Ascending aorta (tissue), 2 donors: ENCODE measurements around the gene CACNA1E. TPM values are rescaled to one million over a fixed set of nuclear protein-coding genes. Genes with fewer than 3 reads are reported as not detected.

Experiments used
- DNase-seq, 2 donors: peaks; one replicate each; pipeline ENCODE4 v3.0.0-alpha.2; 2019; ENCODE audit warnings: low spot score in 2 of 2
- H3K27ac ChIP-seq, 2 donors: fragments of 200-600 bp; sonication (generic); one replicate each; pipeline ENCODE4 v1.5.1; 2016 to 2017; ENCODE audit warnings: mild to moderate bottlenecking in 1 of 2
- H3K27me3 ChIP-seq: fragments of 200-600 bp; sonication (generic); one replicate; pipeline ENCODE4 v1.5.1; 2017
- H3K36me3 ChIP-seq, 2 donors: fragments of 200-600 bp; sonication (generic); one replicate each; pipeline ENCODE4 v1.5.1; 2016
- H3K4me1 ChIP-seq, 2 donors: fragments of 200-600 bp; sonication (generic); one replicate each; pipeline ENCODE4 v1.5.1; 2016 to 2017; ENCODE audit warnings: mild to moderate bottlenecking in 1 of 2
- H3K4me3 ChIP-seq, 2 donors: fragments of 200-600 bp; sonication (generic); one replicate each; pipeline ENCODE4 v1.5.1; 2016 to 2017; ENCODE audit warnings: mild to moderate bottlenecking in 1 of 2
- H3K9me3 ChIP-seq, 2 donors: fragments of 200-600 bp; sonication (generic); one replicate each; pipeline ENCODE4 v1.5.1; 2016
- CTCF ChIP-seq, 3 experiments: fragments of 200-600 bp in 2 of 3; fragments of 450-650 bp in 1 of 3; sonication (generic) in 2 of 3; IDR thresholded peaks; one replicate each; pipeline ENCODE4 v1.5.1; 2016 to 2019; ENCODE audit warnings: antibody characterized with exemption in 3 of 3, mild to moderate bottlenecking in 1 of 3, moderate library complexity in 1 of 3
- intact Hi-C: fragments of 100-400 bp; cut with DNase I; formaldehyde crosslinking; loops from one replicate; pipeline ENCODE4 v1.15.1; 2023
- total RNA-seq: library from RNA; depleted of rRNA; stranded (reverse); fragments of >200 nt; gene quantifications from one replicate; pipeline ENCODE4 v1.1.0, GENCODE V29; 2016

Gene CACNA1E
- total RNA-seq, 1 donor from 2014 or later = not detected

GRCh38 chr1:181453541-181454201 lies 29.6 kb upstream of the CACNA1E start:
- H3K36me3 ChIP-seq = no peaks in the 10 kb centered on the region
- H3K27ac ChIP-seq = no peak overlapping the region
- no peaks in the 10 kb centered on the region for H3K4me1 ChIP-seq
- no peaks in the 10 kb centered on the region for H3K27me3 ChIP-seq
- intact Hi-C loops = no loop called here
- no peak for DNase-seq
- H3K9me3 ChIP-seq = no peaks in the 10 kb centered on the region
- TF ChIP-seq CTCF (IDR thresholded peaks at IDR 0.05) = no peak
- no peak overlapping the region for H3K4me3 ChIP-seq

DNA sequence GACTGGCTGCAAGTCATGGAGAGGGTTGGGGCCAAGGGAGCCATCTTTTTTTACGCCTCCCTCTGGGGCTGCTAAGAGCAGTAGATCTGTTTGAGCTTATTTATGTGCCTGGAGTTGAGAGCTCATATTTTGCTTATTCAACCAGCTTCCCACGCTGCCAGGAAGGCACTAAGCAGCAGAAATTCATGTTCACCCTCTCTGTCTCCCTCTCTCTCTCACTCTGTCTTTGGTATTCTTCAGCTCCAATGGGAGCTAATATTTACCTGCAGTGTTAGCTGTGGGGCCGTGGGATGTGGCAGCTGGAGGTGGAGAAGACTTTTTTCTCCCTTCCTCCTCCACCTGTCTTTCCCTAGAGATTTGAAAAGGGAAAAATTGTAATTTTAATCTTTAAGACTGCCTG lies 26.8 kb upstream of the CACNA1E start:
- no peak for TF ChIP-seq CTCF (IDR thresholded peaks at IDR 0.05)
- intact Hi-C loops = no loop called here
- Histone ChIP-seq H3K4me3 (no peak overlapping the region), H3K9me3 (no peaks in the 10 kb centered on the region), H3K4me1 (no peaks in the 10 kb centered on the region), H3K36me3 (no peaks in the 10 kb centered on the region), H3K27me3 (no peaks in the 10 kb centered on the region), H3K27ac (no peak overlapping the region)
- DNase-seq = no peak

DNA sequence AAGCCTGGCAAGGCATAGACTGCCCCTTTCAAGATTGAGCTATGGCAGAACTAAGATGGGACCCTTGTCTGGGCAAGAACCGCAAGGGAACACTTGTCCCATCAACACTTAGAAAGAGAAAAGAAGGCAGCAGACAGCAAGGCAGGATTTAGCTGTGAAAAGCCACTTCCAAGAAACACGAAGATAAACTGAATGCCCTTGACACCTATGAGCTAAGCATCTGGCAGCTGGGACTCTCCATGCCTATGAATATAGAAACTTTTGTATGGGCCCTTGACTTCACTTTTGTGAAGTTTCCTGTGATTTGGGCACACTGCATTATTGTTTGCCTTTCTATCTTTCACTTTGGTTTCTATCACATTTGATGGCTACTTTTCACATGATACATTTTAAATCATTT lies 24.9 kb upstream of the CACNA1E start:
- H3K36me3 ChIP-seq = no peaks in the 10 kb centered on the region
- no peaks in the 10 kb centered on the region for H3K4me1 ChIP-seq
- no peaks in the 10 kb centered on the region for H3K9me3 ChIP-seq
- DNase-seq = no peak
- H3K27me3 ChIP-seq = no peaks in the 10 kb centered on the region
- H3K4me3 ChIP-seq = no peak overlapping the region
- H3K27ac ChIP-seq = no peak overlapping the region
- intact Hi-C loops = no loop called here
- TF ChIP-seq CTCF (IDR thresholded peaks at IDR 0.05) = no peak

- no peak for TF ChIP-seq CTCF (IDR thresholded peaks at IDR 0.05)
- H3K36me3 ChIP-seq = no peaks in the 10 kb centered on the region
- intact Hi-C loops = no loop called here
- no peaks in the 10 kb centered on the region for H3K27me3 ChIP-seq
- no peaks in the 10 kb centered on the region for H3K9me3 ChIP-seq
- H3K4me1 ChIP-seq = no peaks in the 10 kb centered on the region
- no peak overlapping the region for H3K4me3 ChIP-seq
- no peak overlapping the region for H3K27ac ChIP-seq
- no peak for DNase-seq
Observed at GRCh38 chr1:181459067-181459466, 24.2 kb upstream of the CACNA1E start.

DNA sequence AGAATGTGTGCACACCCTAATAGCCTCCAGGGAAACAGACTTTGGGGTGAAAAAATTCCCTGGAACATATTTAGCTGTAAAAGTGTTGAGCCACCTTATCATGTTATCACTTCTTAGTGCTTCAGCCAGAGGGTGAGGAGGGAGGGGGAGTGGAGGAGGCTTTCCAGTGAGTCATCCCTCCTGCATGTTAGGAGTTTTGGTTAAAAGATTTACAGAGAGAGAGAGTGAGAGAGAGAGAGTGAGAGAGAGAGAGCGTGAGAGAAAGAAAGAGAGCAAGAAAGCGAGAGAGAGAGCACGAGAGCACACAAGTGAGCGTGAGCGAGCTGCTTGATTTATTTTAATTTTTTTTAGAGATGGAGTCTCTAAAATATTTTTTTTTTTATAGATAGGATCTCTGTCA lies 13.5 kb upstream of the CACNA1E start:
- H3K4me3 ChIP-seq = no peak overlapping the region
- no peaks in the 10 kb centered on the region for H3K36me3 ChIP-seq
- no peaks in the 10 kb centered on the region for H3K27me3 ChIP-seq
- no peaks in the 10 kb centered on the region for H3K4me1 ChIP-seq
- no peak for DNase-seq
- intact Hi-C loops = loop anchor here (10.0 kb wide), 2 partner anchors 585 to 615 kb away; no protein-coding TSS in a partner anchor
- H3K9me3 ChIP-seq = no peaks in the 10 kb centered on the region
- no peak overlapping the region for H3K27ac ChIP-seq
- TF ChIP-seq CTCF (IDR thresholded peaks at IDR 0.05) = no peak

DNA sequence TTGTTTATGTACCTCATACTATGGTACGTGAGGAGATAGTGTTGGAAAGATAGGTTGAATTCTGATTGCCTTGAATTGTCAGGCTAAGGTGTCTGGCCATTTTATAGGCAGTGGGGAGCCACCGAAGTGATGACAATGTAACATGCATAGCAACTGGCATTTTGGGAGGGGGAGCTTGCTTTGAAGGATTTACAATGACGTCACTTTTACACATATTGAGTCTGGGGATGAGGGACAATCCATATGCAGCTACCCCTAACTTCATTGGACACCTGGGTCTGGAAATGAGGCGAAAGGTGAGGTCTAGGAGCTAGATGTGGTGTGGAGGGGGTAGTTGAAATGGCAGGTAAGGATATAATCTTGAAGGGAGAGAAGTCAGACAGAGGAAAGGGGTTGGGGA lies 7.7 kb upstream of the CACNA1E start:
- DNase-seq = no peak
- intact Hi-C loops = loop anchor here (10.0 kb wide), 2 partner anchors 579 to 609 kb away; no protein-coding TSS in a partner anchor
- Histone ChIP-seq H3K4me1 (no peaks in the 10 kb centered on the region), H3K27me3 (no peaks in the 10 kb centered on the region), H3K4me3 (no peak overlapping the region), H3K9me3 (no peaks in the 10 kb centered on the region), H3K36me3 (no peaks in the 10 kb centered on the region), H3K27ac (no peak overlapping the region)
- TF ChIP-seq CTCF (IDR thresholded peaks at IDR 0.05) = no peak
